GM12878 (cell line): ENCODE data around the gene RAB34. TPM values are rescaled to one million over a fixed set of nuclear protein-coding genes. Genes with fewer than 3 reads are reported as not detected.

ENCODE experiments used
- BHLHE40 ChIP-seq, 2 experiments: fragments of 450-650 bp in 1 of 2; IDR thresholded peaks; 2 replicates each; pipeline ENCODE4 v1.6.1; 2011 to 2017; ENCODE audit warnings: low read depth in 2 of 2, borderline replicate concordance in 1 of 2, improper control_type of control experiment in 1 of 2, low read length in 1 of 2, mild to moderate bottlenecking in 1 of 2
- EP300 ChIP-seq, 2 experiments: fragments of 150-350 bp in 1 of 2; IDR thresholded peaks; 2 replicates each; pipeline ENCODE4 v1.6.1; 2011 to 2012; ENCODE audit warnings: low read depth in 2 of 2, low read length in 2 of 2, borderline replicate concordance in 1 of 2, improper control_type of control experiment in 1 of 2, inconsistent platforms in 1 of 2; ENCODE audit not compliant: control insufficient read depth in 1 of 2
- HCFC1 ChIP-seq: fragments of 150-350 bp; IDR thresholded peaks from 2 replicates; pipeline ENCODE4 v1.6.1; 2014; ENCODE audit warnings: low read length
- IKZF2 ChIP-seq, 2 experiments: fragments of 450-650 bp; IDR thresholded peaks; 2 replicates each; pipeline ENCODE4 v1.6.1; 2017; ENCODE audit warnings: mild to moderate bottlenecking in 2 of 2, moderate library complexity in 2 of 2
- MEF2A ChIP-seq: IDR thresholded peaks from 2 replicates; pipeline ENCODE4 v1.6.1; 2011; ENCODE audit warnings: low read depth, mild to moderate bottlenecking, low read length, moderate library complexity; ENCODE audit not compliant: insufficient read depth
- MTA3 ChIP-seq: IDR thresholded peaks from 2 replicates; pipeline ENCODE4 v1.6.1; 2012; ENCODE audit warnings: low read length, inconsistent platforms, borderline replicate concordance
- NFYB ChIP-seq: IDR thresholded peaks from 2 replicates; pipeline ENCODE4 v1.6.1; 2011; ENCODE audit warnings: low read depth, mild to moderate bottlenecking, low read length, improper control_type of control experiment, moderate library complexity; ENCODE audit not compliant: insufficient read depth
- NR2F1 ChIP-seq: fragments of 450-650 bp; conservative IDR thresholded peaks from 2 replicates; pipeline ENCODE4 v1.6.1; 2017; ENCODE audit warnings: mild to moderate bottlenecking
- POU2F2 ChIP-seq: IDR thresholded peaks from 3 replicates; pipeline ENCODE4 v1.6.1; 2011; ENCODE audit warnings: low read depth, mild to moderate bottlenecking, low read length, borderline replicate concordance
- RB1 ChIP-seq: fragments of 450-650 bp; formaldehyde crosslinking; IDR thresholded peaks from 2 replicates; pipeline ENCODE4 v1.6.1; 2017; ENCODE audit warnings: mild to moderate bottlenecking, borderline replicate concordance
- SMAD1 ChIP-seq: fragments of 450-650 bp; IDR thresholded peaks from 2 replicates; pipeline ENCODE4 v1.6.1; 2018; ENCODE audit warnings: mild to moderate bottlenecking, low read depth; ENCODE audit not compliant: partially characterized antibody
- SMAD5 ChIP-seq: IDR thresholded peaks from 2 replicates; pipeline ENCODE4 v1.6.1; 2016; ENCODE audit warnings: antibody characterized with exemption, low read depth
- SMARCA5 ChIP-seq: fragments of 450-650 bp; IDR thresholded peaks from 2 replicates; pipeline ENCODE4 v1.6.1; 2017; ENCODE audit warnings: mild to moderate bottlenecking
- SRF ChIP-seq, 2 experiments: IDR thresholded peaks; 2 replicates each; pipeline ENCODE4 v1.6.1; 2011; ENCODE audit warnings: low read depth in 2 of 2, low read length in 2 of 2, mild to moderate bottlenecking in 1 of 2, moderate library complexity in 1 of 2
- STAT1 ChIP-seq: fragments of 450-650 bp; conservative IDR thresholded peaks from 2 replicates; pipeline ENCODE4 v1.6.1; 2014; ENCODE audit warnings: antibody characterized with exemption, mild to moderate bottlenecking
- ZNF622 ChIP-seq: fragments of 450-650 bp; IDR thresholded peaks from 2 replicates; pipeline ENCODE4 v1.6.1; 2017; ENCODE audit warnings: mild to moderate bottlenecking, inconsistent platforms
- polyA plus RNA-seq, 11 experiments: library from polyadenylated mRNA; depleted of rRNA in 4 of 11; unstranded in 6 of 11; stranded (reverse) in 5 of 11; fragments of >200 nt; fragmentation: Nextera tagmentation in 4 of 11; fragmentation: Illumina TruSeq in 1 of 11; extraction: Ambion mirVana in 4 of 11; extraction: Trizol in 1 of 11; gene quantifications; 1 replicate in 1 of 11; 2 replicates in 10 of 11; pipeline versions ENCODE4 v1.2.1 to v1.2.3, GENCODE V29; 2011 to 2016; ENCODE audit warnings: inconsistent platforms in 2 of 11, missing spikeins in 2 of 11, low read depth in 1 of 11
- total RNA-seq, 4 experiments: library from RNA; depleted of rRNA in 3 of 4; stranded (reverse); fragments of >200 nt in 3 of 4; fragmentation: Illumina TruSeq in 1 of 4; extraction: Trizol in 1 of 4; gene quantifications; 2 replicates each; pipeline versions ENCODE4 v1.2.1 to v1.2.3, GENCODE V29; 2013 to 2021
- TF ChIP-seq, protein P1 (sequence below): fragments of 450-650 bp; IDR thresholded peaks from 2 replicates; pipeline ENCODE4 v1.6.1; 2017; ENCODE audit warnings: mild to moderate bottlenecking
- TF ChIP-seq, protein P2 (sequence below): IDR thresholded peaks from 2 replicates; pipeline ENCODE4 v1.6.1; 2011; ENCODE audit warnings: low read depth, mild to moderate bottlenecking, low read length, moderate library complexity, borderline replicate concordance; ENCODE audit errors: extremely low read depth
- TF ChIP-seq, protein P3 (sequence below): fragments of 450-650 bp; formaldehyde crosslinking; IDR thresholded peaks from 2 replicates; pipeline ENCODE4 v1.4.0; 2022; ENCODE audit warnings: mild to moderate bottlenecking, moderate library complexity
- TF ChIP-seq, protein P4 (sequence below): fragments of 450-650 bp; IDR thresholded peaks from 2 replicates; pipeline ENCODE4 v1.6.1; 2014; ENCODE audit warnings: mild to moderate bottlenecking

Gene RAB34
- total and polyA plus RNA-seq, 10 of the 15 experiments (the other 5 are each of a cell fraction or from before 2014, with no cell fraction given), result 0.37 to 46.4 (median 32.8) TPM

DNA sequence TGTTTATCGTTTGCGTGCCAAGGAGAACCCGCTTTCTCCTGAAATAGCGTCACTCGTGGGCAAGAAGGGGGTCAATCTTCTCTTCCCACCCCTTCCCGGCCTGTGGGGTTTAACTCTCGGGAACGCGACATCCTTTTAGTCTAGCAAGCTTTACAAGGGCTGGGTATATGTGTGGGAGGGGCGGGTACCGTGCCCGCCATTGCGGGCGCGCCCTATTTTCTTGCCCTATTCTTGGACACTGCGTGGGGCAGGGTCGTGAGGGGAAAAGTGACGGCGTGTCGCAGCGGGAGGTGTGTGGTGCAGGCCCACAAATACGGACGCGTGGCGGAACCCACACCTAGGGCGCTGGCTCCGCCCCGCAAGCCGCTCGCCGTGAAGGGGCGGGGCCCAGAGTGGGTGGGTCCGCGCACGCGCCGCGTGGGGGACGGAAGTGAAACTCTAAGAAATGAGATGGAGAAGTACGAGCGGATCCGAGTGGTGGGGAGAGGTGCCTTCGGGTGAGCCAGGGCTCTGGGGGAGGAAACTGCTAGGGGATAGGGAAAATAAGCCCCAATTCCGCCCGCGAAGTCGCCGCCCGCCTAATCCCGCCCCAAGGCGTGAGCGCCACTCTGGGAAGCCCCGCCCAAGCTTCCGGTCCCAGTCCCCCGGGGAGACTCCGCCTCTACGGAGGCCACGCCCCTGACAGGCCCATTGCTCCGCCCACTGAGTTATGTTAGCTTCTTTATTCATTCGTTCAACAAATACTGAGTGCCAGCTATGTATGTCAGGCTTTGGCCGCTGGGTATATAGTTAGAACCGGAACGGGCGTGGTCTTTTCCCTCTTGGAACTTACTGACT is 10.9 kb upstream of the RAB34 start, which contains the start of gene NEK8 (continued):
- TF ChIP-seq, protein P1, sequence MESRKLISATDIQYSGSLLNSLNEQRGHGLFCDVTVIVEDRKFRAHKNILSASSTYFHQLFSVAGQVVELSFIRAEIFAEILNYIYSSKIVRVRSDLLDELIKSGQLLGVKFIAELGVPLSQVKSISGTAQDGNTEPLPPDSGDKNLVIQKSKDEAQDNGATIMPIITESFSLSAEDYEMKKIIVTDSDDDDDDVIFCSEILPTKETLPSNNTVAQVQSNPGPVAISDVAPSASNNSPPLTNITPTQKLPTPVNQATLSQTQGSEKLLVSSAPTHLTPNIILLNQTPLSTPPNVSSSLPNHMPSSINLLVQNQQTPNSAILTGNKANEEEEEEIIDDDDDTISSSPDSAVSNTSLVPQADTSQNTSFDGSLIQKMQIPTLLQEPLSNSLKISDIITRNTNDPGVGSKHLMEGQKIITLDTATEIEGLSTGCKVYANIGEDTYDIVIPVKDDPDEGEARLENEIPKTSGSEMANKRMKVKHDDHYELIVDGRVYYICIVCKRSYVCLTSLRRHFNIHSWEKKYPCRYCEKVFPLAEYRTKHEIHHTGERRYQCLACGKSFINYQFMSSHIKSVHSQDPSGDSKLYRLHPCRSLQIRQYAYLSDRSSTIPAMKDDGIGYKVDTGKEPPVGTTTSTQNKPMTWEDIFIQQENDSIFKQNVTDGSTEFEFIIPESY, result no peak
- TF ChIP-seq HCFC1 (no peak; the same call in 1 of the 2 replicates), SMAD5 (no peak), STAT1 (peak; percentile 45; the same call in 1 of the 2 replicates), NR2F1 (no peak), NFYB (0 out of 2 replicates have a peak, but pooled peaks have one; percentile 13), BHLHE40 (IDR thresholded peaks at IDR 0.05; ENCODE audit: borderline replicate concordance in 1 of 2, low read depth in 2 of 2, low read length in 1 of 2) (peak; percentile 53 to 63), SRF (IDR thresholded peaks at IDR 0.05; ENCODE audit: low read depth in 2 of 2, low read length in 2 of 2) (no peak), SMAD1 (peak; percentile 63), IKZF2 (IDR thresholded peaks at IDR 0.05) (peak; percentile 88 to 90; a peak in 3 of 4 replicates), MEF2A (peak; percentile 30; the same call in 1 of the 2 replicates), SMARCA5 (peak; percentile 33; the same call in 1 of the 2 replicates), MTA3 (no peak), POU2F2 (peak; percentile 49; the same call in 2 of the 3 replicates), EP300 (IDR thresholded peaks at IDR 0.05; ENCODE audit: borderline replicate concordance in 1 of 2, control insufficient read depth in 1 of 2, low read depth in 2 of 2, low read length in 2 of 2) (no peak), RB1 (no peak; the same call in 1 of the 2 replicates), ZNF622 (no peak)
- TF ChIP-seq, protein P2, sequence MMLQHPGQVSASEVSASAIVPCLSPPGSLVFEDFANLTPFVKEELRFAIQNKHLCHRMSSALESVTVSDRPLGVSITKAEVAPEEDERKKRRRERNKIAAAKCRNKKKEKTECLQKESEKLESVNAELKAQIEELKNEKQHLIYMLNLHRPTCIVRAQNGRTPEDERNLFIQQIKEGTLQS, result no peak
- TF ChIP-seq, protein P3, sequence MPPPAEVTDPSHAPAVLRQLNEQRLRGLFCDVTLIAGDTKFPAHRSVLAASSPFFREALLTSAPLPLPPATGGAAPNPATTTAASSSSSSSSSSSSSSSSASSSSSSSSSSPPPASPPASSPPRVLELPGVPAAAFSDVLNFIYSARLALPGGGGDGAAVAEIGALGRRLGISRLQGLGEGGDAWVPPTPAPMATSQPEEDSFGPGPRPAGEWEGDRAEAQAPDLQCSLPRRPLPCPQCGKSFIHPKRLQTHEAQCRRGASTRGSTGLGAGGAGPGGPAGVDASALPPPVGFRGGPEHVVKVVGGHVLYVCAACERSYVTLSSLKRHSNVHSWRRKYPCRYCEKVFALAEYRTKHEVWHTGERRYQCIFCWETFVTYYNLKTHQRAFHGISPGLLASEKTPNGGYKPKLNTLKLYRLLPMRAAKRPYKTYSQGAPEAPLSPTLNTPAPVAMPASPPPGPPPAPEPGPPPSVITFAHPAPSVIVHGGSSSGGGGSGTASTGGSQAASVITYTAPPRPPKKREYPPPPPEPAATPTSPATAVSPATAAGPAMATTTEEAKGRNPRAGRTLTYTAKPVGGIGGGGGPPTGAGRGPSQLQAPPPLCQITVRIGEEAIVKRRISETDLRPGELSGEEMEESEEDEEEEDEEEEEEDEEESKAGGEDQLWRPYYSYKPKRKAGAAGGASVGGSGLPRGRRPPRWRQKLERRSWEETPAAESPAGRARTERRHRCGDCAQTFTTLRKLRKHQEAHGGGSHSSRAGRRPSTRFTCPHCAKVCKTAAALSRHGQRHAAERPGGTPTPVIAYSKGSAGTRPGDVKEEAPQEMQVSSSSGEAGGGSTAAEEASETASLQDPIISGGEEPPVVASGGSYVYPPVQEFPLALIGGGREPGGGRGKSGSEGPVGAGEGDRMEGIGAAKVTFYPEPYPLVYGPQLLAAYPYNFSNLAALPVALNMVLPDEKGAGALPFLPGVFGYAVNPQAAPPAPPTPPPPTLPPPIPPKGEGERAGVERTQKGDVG (CRISPR knock-in tag), result no peak
- TF ChIP-seq, protein P4, sequence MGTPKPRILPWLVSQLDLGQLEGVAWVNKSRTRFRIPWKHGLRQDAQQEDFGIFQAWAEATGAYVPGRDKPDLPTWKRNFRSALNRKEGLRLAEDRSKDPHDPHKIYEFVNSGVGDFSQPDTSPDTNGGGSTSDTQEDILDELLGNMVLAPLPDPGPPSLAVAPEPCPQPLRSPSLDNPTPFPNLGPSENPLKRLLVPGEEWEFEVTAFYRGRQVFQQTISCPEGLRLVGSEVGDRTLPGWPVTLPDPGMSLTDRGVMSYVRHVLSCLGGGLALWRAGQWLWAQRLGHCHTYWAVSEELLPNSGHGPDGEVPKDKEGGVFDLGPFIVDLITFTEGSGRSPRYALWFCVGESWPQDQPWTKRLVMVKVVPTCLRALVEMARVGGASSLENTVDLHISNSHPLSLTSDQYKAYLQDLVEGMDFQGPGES, result no peak
